HS-27A (cell line): ENCODE results near the gene HSPB9.

Source experiments
- DNase-seq: peaks from one replicate; pipeline ENCODE4 v3.0.0-alpha.2; 2012; ENCODE audit warnings: low read depth, missing footprints

HSPB9 gene

GRCh38 chr17:42101513-42102292 lies 20.9 kb upstream of the HSPB9 start:
- DNase-seq, result no peak

GRCh38 chr17:42103221-42103954 lies 19.2 kb upstream of the HSPB9 start:
- no peak for DNase-seq

GRCh38 chr17:42104264-42104663 lies 18.3 kb upstream of the HSPB9 start:
- no peak for DNase-seq

GRCh38 chr17:42106009-42106408 lies 16.6 kb upstream of the HSPB9 start:
- no peak for DNase-seq

GRCh38 chr17:42107124-42107523 lies 15.5 kb upstream of the HSPB9 start:
- no peak for DNase-seq

GRCh38 chr17:42107597-42108576 lies 14.7 kb upstream of the HSPB9 start:
- DNase-seq, result no peak

GRCh38 chr17:42109086-42109485 lies 13.5 kb upstream of the HSPB9 start:
- DNase-seq, result no peak

GRCh38 chr17:42110301-42111264 lies 12.0 kb upstream of the HSPB9 start:
- DNase-seq, result no peak

GRCh38 chr17:42111265-42111636 lies 11.4 kb upstream of the HSPB9 start:
- DNase-seq, result no peak

GRCh38 chr17:42111871-42112551 lies 10.6 kb upstream of the HSPB9 start:
- DNase-seq, result no peak

- DNase-seq, result no peak
Observed at GRCh38 chr17:42112552-42113176, 9.9 kb upstream of the HSPB9 start, which contains the start of gene DHX58. DHX58 (minus strand) TSS chr17:42112714; CDS start chr17:42111892, 822 bp downstream.

GRCh38 chr17:42113293-42114069 lies 9.1 kb upstream of the HSPB9 start:
- DNase-seq, result no peak

GRCh38 chr17:42114118-42114517 lies 8.5 kb upstream of the HSPB9 start:
- no peak for DNase-seq

GRCh38 chr17:42116705-42117396 lies 5.8 kb upstream of the HSPB9 start:
- no peak for DNase-seq

- no peak for DNase-seq
Observed at GRCh38 chr17:42117397-42118125, 5.0 kb upstream of the HSPB9 start.

GRCh38 chr17:42118126-42118510 lies 4.5 kb upstream of the HSPB9 start:
- no peak for DNase-seq

GRCh38 chr17:42118545-42118944 lies 4.1 kb upstream of the HSPB9 start:
- no peak for DNase-seq

GRCh38 chr17:42119301-42119700 lies 3.3 kb upstream of the HSPB9 start:
- DNase-seq, result no peak
